ENCODE measurements around the gene PINK1. TPM values are rescaled to one million over a fixed set of nuclear protein-coding genes. Genes with fewer than 3 reads are reported as not detected.
A peak's percentile ranks its signal among the peaks of the same experiment; 100 is the strongest.

Gene PINK1
- total RNA-seq, 1 donor from 2014 or later, result 3.4 TPM

DNA sequence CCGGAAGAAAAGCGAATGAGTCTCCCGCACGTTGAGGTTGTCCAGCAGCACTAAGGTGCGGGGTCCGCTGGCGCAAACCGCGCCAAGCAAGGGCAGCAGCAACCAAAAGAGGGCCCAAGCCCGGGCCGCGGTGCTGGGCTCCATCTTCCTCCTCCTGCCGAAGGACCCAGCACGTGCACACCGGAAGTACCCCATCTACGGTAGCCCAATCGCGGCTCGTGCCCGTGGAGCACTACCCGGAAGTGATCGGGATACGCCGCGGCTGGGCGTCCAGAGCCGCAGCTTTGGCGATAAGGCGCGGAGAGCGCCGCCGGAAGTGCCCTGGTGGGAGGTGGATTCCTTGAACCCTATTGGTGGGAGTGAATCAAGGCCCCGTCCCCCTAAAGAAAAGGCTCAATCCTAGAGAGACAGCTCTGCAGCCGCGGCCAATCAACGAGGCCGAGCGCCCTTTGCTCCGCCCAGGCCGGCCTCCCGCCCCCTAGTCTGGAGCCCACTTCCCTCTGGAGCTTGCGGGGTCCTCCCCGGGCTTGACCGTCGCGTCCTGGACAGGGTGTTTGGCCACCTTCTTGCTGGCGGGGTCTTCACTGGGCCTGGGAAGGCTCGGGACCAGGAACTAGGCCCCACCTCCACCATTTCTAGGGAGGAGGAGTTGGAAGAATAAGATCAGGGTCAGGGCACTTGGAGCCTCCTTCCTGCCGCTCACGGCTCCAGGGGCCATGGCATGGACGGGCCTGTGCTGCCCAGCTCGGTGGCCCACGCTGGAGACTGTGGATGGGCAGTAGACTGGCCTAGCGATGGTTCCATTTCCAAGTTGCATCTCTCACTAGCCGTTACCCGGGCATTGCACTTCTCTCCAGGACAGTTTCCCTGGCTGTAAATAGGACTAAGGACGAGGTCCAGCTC, 28.2 kb downstream of the PINK1 start, which contains the start of gene DDOST:
TSS of gene DDOST (minus strand) at position 163 of the 903 bp plus-strand sequence. CDS start at position 144, 19 bp downstream.
- H3K9me3 Mint-ChIP-seq, result no peaks in the 10 kb centered on the region
- peaks cover 33% of the 10 kb centered on the region for H3K4me1 Mint-ChIP-seq
- CTCF ChIA-PET, result interaction anchor here (0.9 kb wide), 1 partner anchor 27 kb away, joined by 4 read pairs; no protein-coding TSS in a partner anchor
- intact Hi-C loops (cut with micrococcal nuclease), result loop anchor here (1.0 kb wide), 2 partner anchors 27 to 68 kb away; no protein-coding TSS in a partner anchor
- H3K4me3 Mint-ChIP-seq, result peak within 1 kb of the TSS; percentile 99
- H3K27ac Mint-ChIP-seq, result peak within 1 kb of the TSS; percentile 98
- no peaks in the 10 kb centered on the region for H3K27me3 Mint-ChIP-seq
- POLR2A ChIA-PET, result interaction anchor here (0.6 to 1.9 kb wide), 11 partner anchors 16 to 1121 kb away, joined by 3 to 17 read pairs (median 4); partner anchors contain the start of genes HP1BP3, SH2D5 and USP48
- peaks cover 46% of the 10 kb centered on the region for H3K36me3 Mint-ChIP-seq (ENCODE audit: low read depth)
- DNase-seq (peak; percentile 83), ATAC-seq (ENCODE audit: low read depth) (peak; percentile 95)
- TF ChIP-seq, protein P1, sequence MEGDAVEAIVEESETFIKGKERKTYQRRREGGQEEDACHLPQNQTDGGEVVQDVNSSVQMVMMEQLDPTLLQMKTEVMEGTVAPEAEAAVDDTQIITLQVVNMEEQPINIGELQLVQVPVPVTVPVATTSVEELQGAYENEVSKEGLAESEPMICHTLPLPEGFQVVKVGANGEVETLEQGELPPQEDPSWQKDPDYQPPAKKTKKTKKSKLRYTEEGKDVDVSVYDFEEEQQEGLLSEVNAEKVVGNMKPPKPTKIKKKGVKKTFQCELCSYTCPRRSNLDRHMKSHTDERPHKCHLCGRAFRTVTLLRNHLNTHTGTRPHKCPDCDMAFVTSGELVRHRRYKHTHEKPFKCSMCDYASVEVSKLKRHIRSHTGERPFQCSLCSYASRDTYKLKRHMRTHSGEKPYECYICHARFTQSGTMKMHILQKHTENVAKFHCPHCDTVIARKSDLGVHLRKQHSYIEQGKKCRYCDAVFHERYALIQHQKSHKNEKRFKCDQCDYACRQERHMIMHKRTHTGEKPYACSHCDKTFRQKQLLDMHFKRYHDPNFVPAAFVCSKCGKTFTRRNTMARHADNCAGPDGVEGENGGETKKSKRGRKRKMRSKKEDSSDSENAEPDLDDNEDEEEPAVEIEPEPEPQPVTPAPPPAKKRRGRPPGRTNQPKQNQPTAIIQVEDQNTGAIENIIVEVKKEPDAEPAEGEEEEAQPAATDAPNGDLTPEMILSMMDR (IDR thresholded peaks at IDR 0.05), result no peak

- peak overlapping the region; percentile 98 for H3K27ac Mint-ChIP-seq
- ChIA-PET CTCF (interaction anchor here (0.9 kb wide), 1 partner anchor 28 kb away, joined by 4 read pairs; no protein-coding TSS in a partner anchor), POLR2A (interaction anchor here (1.0 to 1.4 kb wide), 5 partner anchors 31 to 1120 kb away, joined by 3 to 5 read pairs (median 4); partner anchors contain the start of genes HP1BP3, SH2D5 and USP48)
- no peaks in the 10 kb centered on the region for H3K9me3 Mint-ChIP-seq
- DNase-seq (no peak), ATAC-seq (ENCODE audit: low read depth) (no peak)
- peaks cover 40% of the 10 kb centered on the region for H3K36me3 Mint-ChIP-seq (ENCODE audit: low read depth)
- no peaks in the 10 kb centered on the region for H3K27me3 Mint-ChIP-seq
- TF ChIP-seq, protein P1 (IDR thresholded peaks at IDR 0.05), result no peak
- peaks cover 33% of the 10 kb centered on the region for H3K4me1 Mint-ChIP-seq
- intact Hi-C loops (cut with micrococcal nuclease), result no loop called here
- H3K4me3 Mint-ChIP-seq, result peak overlapping the region; percentile 99
These were observed 28.8 kb downstream of the PINK1 start for GRCh38 chr1:20662110-20662475.

- no peak overlapping the region for H3K27ac Mint-ChIP-seq
- TF ChIP-seq, protein P1 (IDR thresholded peaks at IDR 0.05), result no peak
- intact Hi-C loops (cut with micrococcal nuclease), result no loop called here
- no peak overlapping the region for H3K4me3 Mint-ChIP-seq
- DNase-seq, result no peak
- H3K4me1 Mint-ChIP-seq, result peaks cover 33% of the 10 kb centered on the region
- ATAC-seq (ENCODE audit: low read depth), result no peak
- no peaks in the 10 kb centered on the region for H3K9me3 Mint-ChIP-seq
- peaks cover 28% of the 10 kb centered on the region for H3K36me3 Mint-ChIP-seq (ENCODE audit: low read depth)
- ChIA-PET POLR2A (no interaction called here), CTCF (interaction anchor here (1.0 kb wide), 1 partner anchor 32 kb away, joined by 3 read pairs; no protein-coding TSS in a partner anchor)
- H3K27me3 Mint-ChIP-seq, result no peaks in the 10 kb centered on the region
These were observed 30.1 kb downstream of the PINK1 start for GRCh38 chr1:20663365-20663764.

GRCh38 chr1:20663969-20664715, 30.9 kb downstream of the PINK1 start:
- intact Hi-C loops (cut with micrococcal nuclease), result no loop called here
- POLR2A ChIA-PET, result interaction anchor here (0.7 kb wide), 1 partner anchor 1242 kb away, joined by 4 read pairs; no protein-coding TSS in a partner anchor

More at GRCh38 chr1:20663969-20664715, 30.9 kb downstream of the PINK1 start:
- Mint-ChIP-seq H3K27me3 (no peaks in the 10 kb centered on the region), H3K4me3 (no peak overlapping the region), H3K27ac (no peak overlapping the region), H3K4me1 (peaks cover 31% of the 10 kb centered on the region), H3K36me3 (ENCODE audit: low read depth) (peaks cover 22% of the 10 kb centered on the region), H3K9me3 (no peaks in the 10 kb centered on the region)
- no peak for ATAC-seq (ENCODE audit: low read depth)
- DNase-seq, result no peak
- TF ChIP-seq, protein P1 (IDR thresholded peaks at IDR 0.05), result no peak
- CTCF ChIA-PET, result interaction anchor here (1.0 kb wide), 1 partner anchor 33 kb away, joined by 3 read pairs; no protein-coding TSS in a partner anchor

All from activated B cell treated with CpG ODN at 0.5 μM for 24 hours (primary cell).